ENCODE measurements around the gene PLXDC2. TPM values are rescaled to one million over a fixed set of nuclear protein-coding genes. Genes with fewer than 3 reads are reported as not detected.
"Not testable (repeated sequence)": the region's sequence is repeated elsewhere in the genome, so short reads cannot be mapped to it uniquely, and the experiment has no call there.

PLXDC2 gene
- total RNA-seq, 1 experiment from 2014 or later = 0.20 TPM

DNA sequence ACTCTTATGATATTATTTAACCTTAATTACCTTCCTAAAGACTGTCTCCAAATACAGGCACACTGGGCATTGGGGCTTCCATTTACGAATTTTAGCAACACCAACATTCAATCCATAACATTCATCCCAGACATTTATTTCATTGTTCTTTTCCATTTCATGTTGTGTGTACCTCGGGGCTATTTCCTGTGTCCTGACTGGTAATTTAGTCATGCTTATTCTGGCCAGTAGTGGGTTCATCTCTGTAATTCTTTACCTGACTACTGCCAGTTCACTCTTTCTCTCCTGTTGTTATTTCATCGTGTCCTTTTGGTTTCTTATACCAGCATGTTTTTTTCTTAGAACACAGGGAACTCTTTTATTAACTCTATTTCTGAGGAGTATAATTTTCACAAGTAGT, 225.7 kb downstream of the PLXDC2 start:
- Histone ChIP-seq H3K27ac (ENCODE audit: low read depth, low read length) (no peak overlapping the region), H4K20me1 (ENCODE audit: insufficient read depth) (no peaks in the 10 kb centered on the region), H3K27me3 (ENCODE audit: insufficient read depth, low read length) (no peaks in the 10 kb centered on the region), H3K79me2 (ENCODE audit: insufficient read depth, low read length) (no peaks in the 10 kb centered on the region), H3K4me1 (ENCODE audit: control insufficient read depth in 1 of 2, insufficient read depth in 2 of 2, low read length in 2 of 2) (no peaks in the 10 kb centered on the region), H3K4me3 (replicated peaks in 1 of 2; ENCODE audit: low read depth in 1 of 2, low read length in 2 of 2) (no peak overlapping the region), H3K36me3 (ENCODE audit: control insufficient read depth in 1 of 2, insufficient read depth in 2 of 2, low read length in 2 of 2) (no peaks in the 10 kb centered on the region), H3K9ac (ENCODE audit: low read length) (no peak overlapping the region), H2AFZ (ENCODE audit: low read depth, low read length, poor library complexity, severe bottlenecking) (no peak overlapping the region), H3K4me2 (ENCODE audit: low read length) (no peak overlapping the region), H3K9me2 (ENCODE audit: insufficient read depth) (no peaks in the 10 kb centered on the region), H3K9me3 (ENCODE audit: control insufficient read depth in 1 of 2, insufficient read depth in 1 of 2, low read depth in 1 of 2, low read length in 2 of 2) (peaks cover 0 to 14% of the 10 kb centered on the region in 2 experiments; a peak in 2 of 4 replicates)
- TF ChIP-seq, protein P1, sequence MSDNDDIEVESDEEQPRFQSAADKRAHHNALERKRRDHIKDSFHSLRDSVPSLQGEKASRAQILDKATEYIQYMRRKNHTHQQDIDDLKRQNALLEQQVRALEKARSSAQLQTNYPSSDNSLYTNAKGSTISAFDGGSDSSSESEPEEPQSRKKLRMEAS (IDR thresholded peaks at IDR 0.05) = no peak
- no peak for TF ChIP-seq ELF1 (IDR thresholded peaks at IDR 0.05; ENCODE audit: borderline replicate concordance, low read depth)
- TF ChIP-seq ATF3 (IDR thresholded peaks at IDR 0.05) = no peak
- no peak for TF ChIP-seq EGR1 (IDR thresholded peaks at IDR 0.05; ENCODE audit: low read depth)
- TF ChIP-seq CBX3 (IDR thresholded peaks at IDR 0.05; ENCODE audit: low read depth) = no peak
- no peak for TF ChIP-seq YY1 (IDR thresholded peaks at IDR 0.05; ENCODE audit: extremely low read depth, insufficient replicate concordance, low read depth, low read length)
- TF ChIP-seq EZH2phosphoT487 (IDR thresholded peaks at IDR 0.05; ENCODE audit: borderline replicate concordance) = no peak
- TF ChIP-seq FOSL1 (IDR thresholded peaks at IDR 0.05; ENCODE audit: low read depth) = no peak
- no peak for TF ChIP-seq JUND (IDR thresholded peaks at IDR 0.05)
- no peak for TF ChIP-seq SP1 (IDR thresholded peaks at IDR 0.05; ENCODE audit: low read depth)
- TF ChIP-seq EZH2 (IDR thresholded peaks at IDR 0.05) = no peak
- TF ChIP-seq REST (IDR thresholded peaks at IDR 0.05; ENCODE audit: low read depth) = no peak
- no peak for TF ChIP-seq POLR2AphosphoS5 (IDR thresholded peaks at IDR 0.05; ENCODE audit: low read depth, low read length)
- RAD21 ChIA-PET (ENCODE audit: low non-redundant PET in 1 of 2, low total read pairs in 2 of 2, uncharacterized antibody in 2 of 2, unreplicated experiment in 2 of 2) = no interaction called here
- no peak for ATAC-seq
- intact Hi-C loops (cut with micrococcal nuclease) = no loop called here
- DNase-seq (ENCODE audit: low read depth, low spot score) = no peak
- BruUV-seq (replicated peaks) = no TSS peak
- CTCF ChIA-PET = no interaction called here
- POLR2A ChIA-PET = no interaction called here

DNA sequence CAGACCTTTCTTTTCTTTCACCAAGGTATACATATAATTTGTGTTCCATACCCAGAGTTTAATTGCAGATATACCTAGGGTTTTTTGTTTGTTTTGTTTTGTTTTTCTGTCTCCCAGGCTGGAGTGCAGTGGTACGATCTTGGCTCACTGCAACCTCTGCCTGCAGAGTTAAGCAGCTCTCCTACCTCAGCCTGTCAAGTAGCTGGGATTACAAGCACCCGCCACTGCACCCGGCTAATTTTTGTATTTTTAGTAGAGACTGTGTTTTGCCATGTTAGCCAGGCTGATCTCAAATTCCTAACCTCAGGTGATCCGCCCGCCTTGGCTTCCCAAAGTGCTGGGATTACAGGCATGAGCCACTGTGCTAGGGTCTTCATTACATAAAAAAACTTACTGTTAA, 228.9 kb downstream of the PLXDC2 start:
- H3K4me1 ChIP-seq (ENCODE audit: control insufficient read depth in 1 of 2, insufficient read depth in 2 of 2, low read length in 2 of 2); CTCF ChIA-PET; H3K4me2 ChIP-seq (ENCODE audit: low read length); DNase-seq (ENCODE audit: low read depth, low spot score); POLR2A ChIA-PET; H2AFZ ChIP-seq (ENCODE audit: low read depth, low read length, poor library complexity, severe bottlenecking); H3K9ac ChIP-seq (ENCODE audit: low read length); H3K36me3 ChIP-seq (ENCODE audit: control insufficient read depth in 1 of 2, insufficient read depth in 2 of 2, low read length in 2 of 2); H3K4me3 ChIP-seq (replicated peaks in 1 of 2; ENCODE audit: low read depth in 1 of 2, low read length in 2 of 2); BruUV-seq (replicated peaks); ATAC-seq; H3K27ac ChIP-seq (ENCODE audit: low read depth, low read length); H3K9me2 ChIP-seq (ENCODE audit: insufficient read depth); H3K79me2 ChIP-seq (ENCODE audit: insufficient read depth, low read length); RAD21 ChIA-PET (ENCODE audit: low non-redundant PET in 1 of 2, low total read pairs in 2 of 2, uncharacterized antibody in 2 of 2, unreplicated experiment in 2 of 2); H4K20me1 ChIP-seq (ENCODE audit: insufficient read depth); H3K27me3 ChIP-seq (ENCODE audit: insufficient read depth, low read length); intact Hi-C loops (cut with micrococcal nuclease): not testable (repeated sequence)
- H3K9me3 ChIP-seq (ENCODE audit: control insufficient read depth in 1 of 2, insufficient read depth in 1 of 2, low read depth in 1 of 2, low read length in 2 of 2) = peaks cover 0 to 15% of the 10 kb centered on the region in 2 experiments; a peak in 2 of 4 replicates

All from HCT116 (cell line).